Measurements from ENCODE around the gene SYS1.

The SYS1 gene

DNA sequence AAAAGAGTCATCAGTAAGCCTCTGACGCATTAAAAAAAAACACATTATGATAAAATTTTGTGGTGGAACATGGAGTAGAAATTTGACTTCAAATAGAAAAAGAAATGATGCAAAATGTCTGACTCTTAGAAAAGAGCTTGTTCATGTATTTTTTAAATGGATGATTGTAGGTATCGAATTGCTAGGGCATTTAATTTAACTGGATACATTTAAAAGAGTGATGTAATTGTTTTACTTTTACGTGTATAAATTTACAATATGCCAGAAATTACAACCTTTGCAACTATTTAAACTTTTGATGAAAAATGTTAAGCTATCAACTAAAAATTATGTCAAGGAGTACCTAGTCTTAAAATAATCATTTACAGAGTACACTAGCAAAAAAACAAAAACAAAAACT lies 10.2 kb upstream of the SYS1 start:
- no peak overlapping the region for H3K27ac ChIP-seq (replicated peaks)
- no peak overlapping the region for H3K4me3 ChIP-seq (replicated peaks; ENCODE audit: insufficient read depth, low read length)
- H3K27me3 ChIP-seq (ENCODE audit: insufficient read depth, poor library complexity, severe bottlenecking), result peaks cover 5% of the 10 kb centered on the region
- TF ChIP-seq SPI1 (IDR thresholded peaks at IDR 0.05; ENCODE audit: borderline replicate concordance, low read depth) (no peak), GABPA (IDR thresholded peaks at IDR 0.05; ENCODE audit: low read depth) (no peak), POLR2AphosphoS5 (IDR thresholded peaks at IDR 0.05; ENCODE audit: low read depth) (no peak)
- TF ChIP-seq, protein P1, sequence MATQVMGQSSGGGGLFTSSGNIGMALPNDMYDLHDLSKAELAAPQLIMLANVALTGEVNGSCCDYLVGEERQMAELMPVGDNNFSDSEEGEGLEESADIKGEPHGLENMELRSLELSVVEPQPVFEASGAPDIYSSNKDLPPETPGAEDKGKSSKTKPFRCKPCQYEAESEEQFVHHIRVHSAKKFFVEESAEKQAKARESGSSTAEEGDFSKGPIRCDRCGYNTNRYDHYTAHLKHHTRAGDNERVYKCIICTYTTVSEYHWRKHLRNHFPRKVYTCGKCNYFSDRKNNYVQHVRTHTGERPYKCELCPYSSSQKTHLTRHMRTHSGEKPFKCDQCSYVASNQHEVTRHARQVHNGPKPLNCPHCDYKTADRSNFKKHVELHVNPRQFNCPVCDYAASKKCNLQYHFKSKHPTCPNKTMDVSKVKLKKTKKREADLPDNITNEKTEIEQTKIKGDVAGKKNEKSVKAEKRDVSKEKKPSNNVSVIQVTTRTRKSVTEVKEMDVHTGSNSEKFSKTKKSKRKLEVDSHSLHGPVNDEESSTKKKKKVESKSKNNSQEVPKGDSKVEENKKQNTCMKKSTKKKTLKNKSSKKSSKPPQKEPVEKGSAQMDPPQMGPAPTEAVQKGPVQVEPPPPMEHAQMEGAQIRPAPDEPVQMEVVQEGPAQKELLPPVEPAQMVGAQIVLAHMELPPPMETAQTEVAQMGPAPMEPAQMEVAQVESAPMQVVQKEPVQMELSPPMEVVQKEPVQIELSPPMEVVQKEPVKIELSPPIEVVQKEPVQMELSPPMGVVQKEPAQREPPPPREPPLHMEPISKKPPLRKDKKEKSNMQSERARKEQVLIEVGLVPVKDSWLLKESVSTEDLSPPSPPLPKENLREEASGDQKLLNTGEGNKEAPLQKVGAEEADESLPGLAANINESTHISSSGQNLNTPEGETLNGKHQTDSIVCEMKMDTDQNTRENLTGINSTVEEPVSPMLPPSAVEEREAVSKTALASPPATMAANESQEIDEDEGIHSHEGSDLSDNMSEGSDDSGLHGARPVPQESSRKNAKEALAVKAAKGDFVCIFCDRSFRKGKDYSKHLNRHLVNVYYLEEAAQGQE (IDR thresholded peaks at IDR 0.05; ENCODE audit: insufficient replicate concordance, low read depth), result no peak
- TF ChIP-seq, protein P2, sequence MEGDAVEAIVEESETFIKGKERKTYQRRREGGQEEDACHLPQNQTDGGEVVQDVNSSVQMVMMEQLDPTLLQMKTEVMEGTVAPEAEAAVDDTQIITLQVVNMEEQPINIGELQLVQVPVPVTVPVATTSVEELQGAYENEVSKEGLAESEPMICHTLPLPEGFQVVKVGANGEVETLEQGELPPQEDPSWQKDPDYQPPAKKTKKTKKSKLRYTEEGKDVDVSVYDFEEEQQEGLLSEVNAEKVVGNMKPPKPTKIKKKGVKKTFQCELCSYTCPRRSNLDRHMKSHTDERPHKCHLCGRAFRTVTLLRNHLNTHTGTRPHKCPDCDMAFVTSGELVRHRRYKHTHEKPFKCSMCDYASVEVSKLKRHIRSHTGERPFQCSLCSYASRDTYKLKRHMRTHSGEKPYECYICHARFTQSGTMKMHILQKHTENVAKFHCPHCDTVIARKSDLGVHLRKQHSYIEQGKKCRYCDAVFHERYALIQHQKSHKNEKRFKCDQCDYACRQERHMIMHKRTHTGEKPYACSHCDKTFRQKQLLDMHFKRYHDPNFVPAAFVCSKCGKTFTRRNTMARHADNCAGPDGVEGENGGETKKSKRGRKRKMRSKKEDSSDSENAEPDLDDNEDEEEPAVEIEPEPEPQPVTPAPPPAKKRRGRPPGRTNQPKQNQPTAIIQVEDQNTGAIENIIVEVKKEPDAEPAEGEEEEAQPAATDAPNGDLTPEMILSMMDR (IDR thresholded peaks at IDR 0.05; ENCODE audit: insufficient read depth, low read length), result no peak
- DNase-seq (ENCODE audit: low read depth in 1 of 2, low spot score in 1 of 2), result no peak

DNA sequence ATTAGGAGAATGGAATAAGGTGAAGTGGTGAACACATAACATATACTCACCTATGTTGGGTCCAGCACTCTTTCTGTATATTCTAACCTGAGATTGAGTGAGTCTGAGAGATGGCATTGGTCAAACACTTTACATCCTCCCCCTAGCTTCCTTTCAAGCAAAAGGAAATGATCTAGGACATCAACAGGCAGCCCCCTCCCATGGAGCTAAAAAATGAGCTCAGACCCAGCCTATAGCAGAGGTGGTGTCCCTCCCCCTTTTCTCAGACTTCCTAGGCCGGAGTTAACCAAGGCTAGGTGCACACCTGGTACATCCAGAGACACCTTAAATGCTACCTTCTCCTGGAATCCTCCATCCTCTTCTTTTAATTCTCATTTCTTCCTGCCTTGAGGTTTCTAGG lies 9.2 kb upstream of the SYS1 start:
- peaks cover 2% of the 10 kb centered on the region for H3K27me3 ChIP-seq (ENCODE audit: insufficient read depth, poor library complexity, severe bottlenecking)
- no peak for TF ChIP-seq GABPA (IDR thresholded peaks at IDR 0.05; ENCODE audit: low read depth)
- TF ChIP-seq POLR2AphosphoS5 (IDR thresholded peaks at IDR 0.05; ENCODE audit: low read depth), result no peak
- TF ChIP-seq, protein P2 (IDR thresholded peaks at IDR 0.05; ENCODE audit: insufficient read depth, low read length), result no peak
- no peak for TF ChIP-seq SPI1 (IDR thresholded peaks at IDR 0.05; ENCODE audit: borderline replicate concordance, low read depth)
- TF ChIP-seq, protein P1 (IDR thresholded peaks at IDR 0.05; ENCODE audit: insufficient replicate concordance, low read depth), result no peak
- DNase-seq (ENCODE audit: low read depth in 1 of 2, low spot score in 1 of 2), result no peak
- no peak overlapping the region for H3K27ac ChIP-seq (replicated peaks)
- no peak overlapping the region for H3K4me3 ChIP-seq (replicated peaks; ENCODE audit: insufficient read depth, low read length)

DNA sequence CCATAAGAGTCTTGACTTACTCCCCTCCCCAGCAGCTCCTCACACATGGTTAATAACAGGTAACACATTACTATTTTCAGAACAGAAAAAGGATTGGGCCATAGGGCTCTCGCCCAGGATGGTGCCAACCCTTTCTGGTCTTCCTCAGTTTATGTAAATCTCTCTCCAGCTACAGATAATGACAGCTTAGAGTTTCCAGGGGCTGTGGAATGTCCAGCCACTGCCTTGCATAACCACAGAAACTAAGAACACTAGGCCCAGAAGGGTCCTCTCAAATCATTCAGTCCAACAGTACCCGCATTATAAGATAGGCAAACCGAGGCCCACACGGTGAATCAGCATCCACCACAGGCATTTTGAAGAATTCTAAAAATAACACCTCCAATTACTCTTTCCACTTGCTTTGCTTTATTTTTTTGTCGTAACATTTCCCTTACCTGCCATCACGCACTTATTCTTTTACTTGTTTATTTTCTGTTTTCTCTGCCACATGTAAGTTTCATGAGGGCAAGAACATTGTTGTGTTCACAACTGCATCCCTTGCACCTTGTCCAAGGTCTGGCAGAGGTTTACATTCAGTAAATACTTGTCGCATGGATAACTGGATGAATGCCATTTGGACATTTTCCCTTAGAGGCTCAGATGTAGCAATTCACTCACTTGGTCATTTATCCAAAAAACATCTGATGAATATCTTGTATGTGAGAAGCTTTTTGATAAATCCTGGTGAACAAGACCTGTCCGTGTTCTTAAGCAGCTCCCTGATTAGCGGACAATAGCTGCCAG lies 8.3 kb upstream of the SYS1 start:
- Histone ChIP-seq H3K4me3 (replicated peaks; ENCODE audit: insufficient read depth, low read length) (no peak overlapping the region), H3K27me3 (ENCODE audit: insufficient read depth, poor library complexity, severe bottlenecking) (no peaks in the 10 kb centered on the region), H3K27ac (replicated peaks) (no peak overlapping the region)
- no peak for DNase-seq (ENCODE audit: low read depth in 1 of 2, low spot score in 1 of 2)
- TF ChIP-seq, protein P1 (IDR thresholded peaks at IDR 0.05; ENCODE audit: insufficient replicate concordance, low read depth), result no peak
- TF ChIP-seq GABPA (IDR thresholded peaks at IDR 0.05; ENCODE audit: low read depth) (no peak), POLR2AphosphoS5 (IDR thresholded peaks at IDR 0.05; ENCODE audit: low read depth) (no peak), SPI1 (IDR thresholded peaks at IDR 0.05; ENCODE audit: borderline replicate concordance, low read depth) (no peak)
- TF ChIP-seq, protein P2 (IDR thresholded peaks at IDR 0.05; ENCODE audit: insufficient read depth, low read length), result no peak
